Measurements from ENCODE around the gene FAM50B.

- no peak for TF ChIP-seq CTCF (IDR thresholded peaks at IDR 0.05)
- no peak for TF ChIP-seq EP300 (IDR thresholded peaks at IDR 0.05)
- no peak for TF ChIP-seq POLR2A (IDR thresholded peaks at IDR 0.05)
These were observed 36.6 kb upstream of the FAM50B start for GRCh38 chr6:3812596-3812995.
